Measurements from ENCODE around the gene KLHDC4.
"Not testable (repeated sequence)": the region's sequence is repeated elsewhere in the genome, so short reads cannot be mapped to it uniquely, and the experiment has no call there.

Gene KLHDC4

GRCh38 chr16:87729266-87729954 lies 36.4 kb downstream of the KLHDC4 start:
- Histone ChIP-seq H3K4me3 (ENCODE audit: extremely low read depth, insufficient read depth, low read length, poor library complexity, severe bottlenecking) (no peak overlapping the region), H3K4me1 (ENCODE audit: control insufficient read depth, insufficient read depth, low read length, poor library complexity, severe bottlenecking) (peaks cover 10% of the 10 kb centered on the region), H3K9me3 (ENCODE audit: control insufficient read depth, low read length) (no peaks in the 10 kb centered on the region), H3K36me3 (ENCODE audit: control insufficient read depth, insufficient read depth, low read length) (peaks cover 44% of the 10 kb centered on the region), H3K27ac (ENCODE audit: low read depth, low read length, severe bottlenecking) (no peak overlapping the region)
- 94 to 97% methylated on average over 16 to 17 of the region's 17 CpGs for WGBS, 2 experiments (ENCODE audit: insufficient coverage in 2 of 2)

DNA sequence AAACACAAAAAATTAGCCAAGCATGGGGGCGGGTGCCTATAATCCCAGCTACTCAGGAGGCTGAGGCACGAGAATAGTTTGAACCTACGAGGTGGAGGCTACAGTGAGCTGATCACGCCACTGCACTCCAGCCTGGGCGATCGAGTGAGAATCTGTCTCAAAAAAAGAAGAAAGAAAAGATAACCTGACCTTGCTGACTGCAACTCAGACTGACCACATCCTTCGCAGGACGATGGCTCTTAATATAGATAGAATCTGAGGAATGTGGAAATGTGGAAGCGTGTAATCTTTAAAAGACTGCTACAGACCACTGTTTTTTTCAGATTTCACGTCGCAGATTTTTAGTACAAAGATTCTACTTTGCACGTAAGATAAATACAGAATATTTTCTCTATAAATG lies 37.8 kb downstream of the KLHDC4 start:
- WGBS, 2 experiments (ENCODE audit: insufficient coverage in 2 of 2), result 90 to 96% methylated on average over 4 to 9 of the region's 12 CpGs
- Histone ChIP-seq H3K4me1 (ENCODE audit: control insufficient read depth, insufficient read depth, low read length, poor library complexity, severe bottlenecking) (peaks cover 10% of the 10 kb centered on the region), H3K27ac (ENCODE audit: low read depth, low read length, severe bottlenecking) (no peak overlapping the region), H3K36me3 (ENCODE audit: control insufficient read depth, insufficient read depth, low read length) (peaks cover 56% of the 10 kb centered on the region), H3K9me3 (ENCODE audit: control insufficient read depth, low read length) (no peaks in the 10 kb centered on the region), H3K4me3 (ENCODE audit: extremely low read depth, insufficient read depth, low read length, poor library complexity, severe bottlenecking) (no peak overlapping the region)

- Histone ChIP-seq H3K4me3 (ENCODE audit: extremely low read depth, insufficient read depth, low read length, poor library complexity, severe bottlenecking) (no peak overlapping the region), H3K36me3 (ENCODE audit: control insufficient read depth, insufficient read depth, low read length) (peaks cover 63% of the 10 kb centered on the region)
- WGBS, 2 experiments (ENCODE audit: insufficient coverage in 2 of 2), result 95% methylated on average over 15 to 16 of the region's 16 CpGs
These were observed 38.4 kb downstream of the KLHDC4 start for GRCh38 chr16:87727346-87727745.

DNA sequence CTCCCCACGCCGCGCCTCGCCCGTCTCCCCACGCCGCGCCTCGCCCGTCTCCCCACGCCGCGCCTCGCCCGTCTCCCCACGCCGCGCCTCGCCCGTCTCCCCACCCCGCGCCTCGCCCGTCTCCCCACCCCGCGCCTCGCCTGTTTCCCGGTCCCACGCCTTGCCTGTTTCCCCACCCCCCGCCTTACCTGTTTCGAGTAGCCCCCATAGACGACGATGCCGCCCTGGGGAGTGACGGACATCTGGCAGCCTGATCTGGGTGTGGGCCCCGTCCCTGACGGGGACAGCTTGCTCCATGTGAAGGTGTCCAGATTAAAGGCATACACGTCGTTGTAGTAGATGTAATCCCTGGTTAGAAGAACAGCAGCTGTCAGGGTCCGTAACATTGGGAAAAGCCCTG lies 39.2 kb downstream of the KLHDC4 start:
- WGBS, 2 experiments (ENCODE audit: insufficient coverage in 2 of 2), result 97 to 98% methylated on average over 8 to 11 of the region's 40 CpGs
- peaks cover 68% of the 10 kb centered on the region for H3K36me3 ChIP-seq (ENCODE audit: control insufficient read depth, insufficient read depth, low read length)
- H3K4me3 ChIP-seq (ENCODE audit: extremely low read depth, insufficient read depth, low read length, poor library complexity, severe bottlenecking); H3K27ac ChIP-seq (ENCODE audit: low read depth, low read length, severe bottlenecking); H3K9me3 ChIP-seq (ENCODE audit: control insufficient read depth, low read length): not testable (repeated sequence)
- H3K4me1 ChIP-seq (ENCODE audit: control insufficient read depth, insufficient read depth, low read length, poor library complexity, severe bottlenecking), result peaks cover 10% of the 10 kb centered on the region

More at GRCh38 chr16:87727346-87727745, 38.4 kb downstream of the KLHDC4 start:
- no peaks in the 10 kb centered on the region for H3K9me3 ChIP-seq (ENCODE audit: control insufficient read depth, low read length)
- H3K4me1 ChIP-seq (ENCODE audit: control insufficient read depth, insufficient read depth, low read length, poor library complexity, severe bottlenecking), result peaks cover 10% of the 10 kb centered on the region
- H3K27ac ChIP-seq (ENCODE audit: low read depth, low read length, severe bottlenecking), result no peak overlapping the region

GRCh38 chr16:87725596-87726235 lies 40.1 kb downstream of the KLHDC4 start:
- 90 to 93% methylated on average over 16 to 17 of the region's 28 CpGs for WGBS, 2 experiments (ENCODE audit: insufficient coverage in 2 of 2)
- H3K27ac ChIP-seq (ENCODE audit: low read depth, low read length, severe bottlenecking), result peak overlapping the region; percentile 41
- H3K4me3 ChIP-seq (ENCODE audit: extremely low read depth, insufficient read depth, low read length, poor library complexity, severe bottlenecking), result no peak overlapping the region
- peaks cover 72% of the 10 kb centered on the region for H3K36me3 ChIP-seq (ENCODE audit: control insufficient read depth, insufficient read depth, low read length)
- H3K9me3 ChIP-seq (ENCODE audit: control insufficient read depth, low read length), result no peaks in the 10 kb centered on the region
- H3K4me1 ChIP-seq (ENCODE audit: control insufficient read depth, insufficient read depth, low read length, poor library complexity, severe bottlenecking), result peaks cover 10% of the 10 kb centered on the region

- peaks cover 74% of the 10 kb centered on the region for H3K36me3 ChIP-seq (ENCODE audit: control insufficient read depth, insufficient read depth, low read length)
- no peak overlapping the region for H3K4me3 ChIP-seq (ENCODE audit: extremely low read depth, insufficient read depth, low read length, poor library complexity, severe bottlenecking)
- 95 to 97% methylated on average over 16 to 19 of the region's 19 CpGs for WGBS, 2 experiments (ENCODE audit: insufficient coverage in 2 of 2)
- peaks cover 10% of the 10 kb centered on the region for H3K4me1 ChIP-seq (ENCODE audit: control insufficient read depth, insufficient read depth, low read length, poor library complexity, severe bottlenecking)
- no peaks in the 10 kb centered on the region for H3K9me3 ChIP-seq (ENCODE audit: control insufficient read depth, low read length)
- no peak overlapping the region for H3K27ac ChIP-seq (ENCODE audit: low read depth, low read length, severe bottlenecking)
These were observed 41.1 kb downstream of the KLHDC4 start for GRCh38 chr16:87724490-87725291.

GRCh38 chr16:87723226-87723623 lies 42.6 kb downstream of the KLHDC4 start:
- WGBS, 2 experiments (ENCODE audit: insufficient coverage in 2 of 2), result 92 to 96% methylated on average over 12 of the region's 12 CpGs
- peaks cover 10% of the 10 kb centered on the region for H3K4me1 ChIP-seq (ENCODE audit: control insufficient read depth, insufficient read depth, low read length, poor library complexity, severe bottlenecking)
- H3K9me3 ChIP-seq (ENCODE audit: control insufficient read depth, low read length), result no peaks in the 10 kb centered on the region
- no peak overlapping the region for H3K27ac ChIP-seq (ENCODE audit: low read depth, low read length, severe bottlenecking)
- H3K36me3 ChIP-seq (ENCODE audit: control insufficient read depth, insufficient read depth, low read length), result peaks cover 69% of the 10 kb centered on the region
- no peak overlapping the region for H3K4me3 ChIP-seq (ENCODE audit: extremely low read depth, insufficient read depth, low read length, poor library complexity, severe bottlenecking)

DNA sequence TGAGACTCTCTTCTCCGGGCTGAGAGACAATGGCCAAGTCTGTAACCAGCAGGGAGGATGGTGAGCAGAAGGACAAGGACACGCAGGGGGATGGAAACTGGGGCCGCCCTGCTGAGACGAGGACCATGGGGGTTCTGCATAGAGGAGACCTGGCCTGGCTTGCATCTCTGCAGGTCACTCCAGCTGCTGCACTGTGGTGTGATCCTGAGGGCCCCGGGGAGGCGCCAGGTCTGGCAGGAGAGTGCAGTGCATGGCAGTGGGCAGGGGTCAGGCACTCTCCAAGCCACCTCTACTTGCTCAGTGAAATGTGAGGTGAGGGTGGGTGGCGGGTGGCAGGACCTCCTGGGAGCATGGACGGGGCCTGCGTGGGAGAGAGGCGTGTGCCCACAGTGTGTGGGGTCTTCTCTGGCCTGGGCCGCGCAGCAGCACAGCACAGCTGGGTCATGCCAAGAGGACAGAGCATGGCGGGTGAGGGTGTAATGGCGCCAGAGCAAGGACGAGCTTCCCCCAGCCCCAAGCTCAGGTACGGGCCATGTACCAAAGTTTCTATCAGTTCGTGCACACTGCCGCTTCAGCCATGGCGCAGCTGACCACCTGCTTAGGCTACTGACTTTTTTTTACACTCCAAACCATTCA lies 43.1 kb downstream of the KLHDC4 start:
- Histone ChIP-seq H3K36me3 (ENCODE audit: control insufficient read depth, insufficient read depth, low read length) (peaks cover 69% of the 10 kb centered on the region), H3K27ac (ENCODE audit: low read depth, low read length, severe bottlenecking) (no peak overlapping the region), H3K4me1 (ENCODE audit: control insufficient read depth, insufficient read depth, low read length, poor library complexity, severe bottlenecking) (peaks cover 4% of the 10 kb centered on the region), H3K4me3 (ENCODE audit: extremely low read depth, insufficient read depth, low read length, poor library complexity, severe bottlenecking) (no peak overlapping the region), H3K9me3 (ENCODE audit: control insufficient read depth, low read length) (no peaks in the 10 kb centered on the region)
- 89 to 92% methylated on average over 16 to 19 of the region's 19 CpGs for WGBS, 2 experiments (ENCODE audit: insufficient coverage in 2 of 2)

GRCh38 chr16:87721622-87722585 lies 43.9 kb downstream of the KLHDC4 start:
- H3K27ac ChIP-seq (ENCODE audit: low read depth, low read length, severe bottlenecking), result no peak overlapping the region
- peaks cover 4% of the 10 kb centered on the region for H3K4me1 ChIP-seq (ENCODE audit: control insufficient read depth, insufficient read depth, low read length, poor library complexity, severe bottlenecking)
- no peak overlapping the region for H3K4me3 ChIP-seq (ENCODE audit: extremely low read depth, insufficient read depth, low read length, poor library complexity, severe bottlenecking)
- no peaks in the 10 kb centered on the region for H3K9me3 ChIP-seq (ENCODE audit: control insufficient read depth, low read length)
- peaks cover 64% of the 10 kb centered on the region for H3K36me3 ChIP-seq (ENCODE audit: control insufficient read depth, insufficient read depth, low read length)
- WGBS, 2 experiments (ENCODE audit: insufficient coverage in 2 of 2), result 90 to 91% methylated on average over 27 to 28 of the region's 33 CpGs
